Right lobe of liver (tissue), 4 donors: ENCODE data around the gene TAX1BP3.

ENCODE experiments used
- POLR2A ChIP-seq: fragments of 450-650 bp; IDR thresholded peaks from one replicate; pipeline ENCODE4 v1.6.1; 2017; ENCODE audit warnings: antibody characterized with exemption, mild to moderate bottlenecking
- TF ChIP-seq, protein P1 (sequence below), 4 donors: fragments of 200-600 bp in 3 of 4; fragments of 450-650 bp in 1 of 4; IDR thresholded peaks; one replicate each; pipeline versions ENCODE4 v1.5.1 to v1.8.0; 2016 to 2022; ENCODE audit warnings: antibody characterized with exemption in 4 of 4, mild to moderate bottlenecking in 2 of 4
- donor health status: DM: no; HTN: no; CAD: no.
- donor health status: DM: no; HTN: no; CAD: no.
- donor health status: DM: no; HTN: yes; CAD: no.

DNA sequence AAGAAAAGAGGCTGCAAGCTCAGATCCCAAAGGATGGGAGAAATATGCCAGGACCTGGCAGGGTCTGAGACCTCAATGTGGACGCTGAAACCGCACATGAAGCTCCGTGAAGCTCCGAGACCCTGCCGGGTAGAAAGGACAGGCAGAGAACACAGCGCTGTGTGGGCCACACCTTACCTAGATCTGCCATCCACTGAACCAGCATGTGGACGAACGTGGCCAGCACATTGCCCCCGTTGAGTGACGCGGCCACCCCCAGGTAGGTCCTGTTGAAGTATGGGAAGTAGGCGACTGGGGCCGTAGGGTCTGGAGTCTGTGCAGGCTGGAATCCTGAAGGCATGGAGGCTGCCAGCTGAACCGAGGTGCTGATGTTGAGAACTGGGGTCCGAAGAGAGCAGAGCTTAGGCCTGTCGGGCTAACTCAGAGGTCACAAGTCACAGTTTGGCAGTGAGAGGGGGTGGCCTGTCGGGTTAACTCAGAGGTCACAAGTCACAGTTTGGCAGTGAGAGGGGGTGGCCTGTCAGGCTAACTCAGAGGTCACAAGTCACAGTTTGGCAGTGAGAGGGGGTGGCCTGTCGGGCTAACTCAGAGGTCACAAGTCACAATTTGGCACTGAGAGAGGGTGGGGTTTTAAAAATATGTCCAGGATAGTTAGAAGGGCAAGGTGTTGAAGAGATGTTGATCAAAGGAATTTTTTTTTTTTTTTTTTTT lies 53.1 kb downstream of the TAX1BP3 start:
- TF ChIP-seq, protein P1, sequence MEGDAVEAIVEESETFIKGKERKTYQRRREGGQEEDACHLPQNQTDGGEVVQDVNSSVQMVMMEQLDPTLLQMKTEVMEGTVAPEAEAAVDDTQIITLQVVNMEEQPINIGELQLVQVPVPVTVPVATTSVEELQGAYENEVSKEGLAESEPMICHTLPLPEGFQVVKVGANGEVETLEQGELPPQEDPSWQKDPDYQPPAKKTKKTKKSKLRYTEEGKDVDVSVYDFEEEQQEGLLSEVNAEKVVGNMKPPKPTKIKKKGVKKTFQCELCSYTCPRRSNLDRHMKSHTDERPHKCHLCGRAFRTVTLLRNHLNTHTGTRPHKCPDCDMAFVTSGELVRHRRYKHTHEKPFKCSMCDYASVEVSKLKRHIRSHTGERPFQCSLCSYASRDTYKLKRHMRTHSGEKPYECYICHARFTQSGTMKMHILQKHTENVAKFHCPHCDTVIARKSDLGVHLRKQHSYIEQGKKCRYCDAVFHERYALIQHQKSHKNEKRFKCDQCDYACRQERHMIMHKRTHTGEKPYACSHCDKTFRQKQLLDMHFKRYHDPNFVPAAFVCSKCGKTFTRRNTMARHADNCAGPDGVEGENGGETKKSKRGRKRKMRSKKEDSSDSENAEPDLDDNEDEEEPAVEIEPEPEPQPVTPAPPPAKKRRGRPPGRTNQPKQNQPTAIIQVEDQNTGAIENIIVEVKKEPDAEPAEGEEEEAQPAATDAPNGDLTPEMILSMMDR (IDR thresholded peaks at IDR 0.05) = no peak
- TF ChIP-seq POLR2A = no peak
